DND-41 (cell line): Measurements from ENCODE around the gene ITPRIPL2.

Experiments used
- EZH2 ChIP-seq: IDR thresholded peaks from 3 replicates; pipeline ENCODE4 v1.6.1; 2012; ENCODE audit warnings: borderline replicate concordance, low read depth, mild to moderate bottlenecking, moderate library complexity, low read length, inconsistent platforms; ENCODE audit not compliant: severe bottlenecking
- TF ChIP-seq, protein P1 (sequence below): IDR thresholded peaks from 2 replicates; pipeline ENCODE4 v1.5.1; 2012; ENCODE audit warnings: borderline replicate concordance, low read length, moderate library complexity, mild to moderate bottlenecking; ENCODE audit not compliant: poor library complexity, severe bottlenecking; ENCODE audit errors: extremely low read depth

DNA sequence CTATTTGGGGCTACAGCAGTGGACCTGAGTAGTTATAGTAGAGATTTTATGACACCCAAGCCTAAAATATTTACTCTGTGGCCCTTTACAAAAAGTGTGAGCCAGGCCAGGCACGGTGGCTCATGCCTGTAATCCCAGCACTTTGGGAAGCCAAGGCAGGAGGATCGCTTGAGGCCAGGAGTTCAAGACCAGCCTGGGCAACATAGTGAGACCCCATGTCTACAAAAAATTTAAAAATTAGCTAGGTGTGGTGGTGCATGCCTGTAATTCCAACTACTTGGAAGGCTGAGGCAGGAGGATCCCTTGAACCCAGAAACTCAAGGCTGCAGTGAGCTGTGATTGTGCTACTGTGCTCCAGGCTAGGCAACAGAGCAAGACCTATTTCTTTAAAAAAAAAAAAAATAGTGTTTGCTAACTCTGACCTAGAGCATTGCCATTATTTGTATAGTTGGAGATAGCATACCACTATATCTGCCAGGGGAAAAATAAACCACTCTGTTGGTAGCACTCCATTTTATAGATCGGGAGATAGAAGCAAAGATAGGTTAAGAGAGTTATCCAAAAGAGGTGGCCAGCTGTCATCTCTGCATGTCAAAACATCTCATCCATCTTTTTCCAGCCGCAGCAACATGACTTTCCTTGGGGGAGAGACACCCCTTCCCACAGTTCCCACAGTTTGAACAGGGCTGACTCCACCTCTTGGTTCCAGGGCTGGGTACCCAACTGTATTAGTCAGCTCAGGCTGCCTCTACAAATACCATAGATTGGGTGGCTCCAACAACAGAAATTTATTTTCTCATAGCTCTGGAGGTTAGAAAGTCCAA, 3.0 kb upstream of the ITPRIPL2 start:
- TF ChIP-seq, protein P1, sequence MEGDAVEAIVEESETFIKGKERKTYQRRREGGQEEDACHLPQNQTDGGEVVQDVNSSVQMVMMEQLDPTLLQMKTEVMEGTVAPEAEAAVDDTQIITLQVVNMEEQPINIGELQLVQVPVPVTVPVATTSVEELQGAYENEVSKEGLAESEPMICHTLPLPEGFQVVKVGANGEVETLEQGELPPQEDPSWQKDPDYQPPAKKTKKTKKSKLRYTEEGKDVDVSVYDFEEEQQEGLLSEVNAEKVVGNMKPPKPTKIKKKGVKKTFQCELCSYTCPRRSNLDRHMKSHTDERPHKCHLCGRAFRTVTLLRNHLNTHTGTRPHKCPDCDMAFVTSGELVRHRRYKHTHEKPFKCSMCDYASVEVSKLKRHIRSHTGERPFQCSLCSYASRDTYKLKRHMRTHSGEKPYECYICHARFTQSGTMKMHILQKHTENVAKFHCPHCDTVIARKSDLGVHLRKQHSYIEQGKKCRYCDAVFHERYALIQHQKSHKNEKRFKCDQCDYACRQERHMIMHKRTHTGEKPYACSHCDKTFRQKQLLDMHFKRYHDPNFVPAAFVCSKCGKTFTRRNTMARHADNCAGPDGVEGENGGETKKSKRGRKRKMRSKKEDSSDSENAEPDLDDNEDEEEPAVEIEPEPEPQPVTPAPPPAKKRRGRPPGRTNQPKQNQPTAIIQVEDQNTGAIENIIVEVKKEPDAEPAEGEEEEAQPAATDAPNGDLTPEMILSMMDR: no peak
- no peak for TF ChIP-seq EZH2
